ENCODE data around the gene ARSK.

Gene ARSK

GRCh38 chr5:95646569-95647431 is 91.9 kb downstream of the ARSK start, which contains the start of gene RFESD:
TSS of gene RFESD (plus strand) at chr5:95646777. CDS start at chr5:95652272, 5,495 bp downstream.
- in situ Hi-C loops (cut with HindIII; ENCODE audit: low sequenced_read_pairs), result no loop called here

DNA sequence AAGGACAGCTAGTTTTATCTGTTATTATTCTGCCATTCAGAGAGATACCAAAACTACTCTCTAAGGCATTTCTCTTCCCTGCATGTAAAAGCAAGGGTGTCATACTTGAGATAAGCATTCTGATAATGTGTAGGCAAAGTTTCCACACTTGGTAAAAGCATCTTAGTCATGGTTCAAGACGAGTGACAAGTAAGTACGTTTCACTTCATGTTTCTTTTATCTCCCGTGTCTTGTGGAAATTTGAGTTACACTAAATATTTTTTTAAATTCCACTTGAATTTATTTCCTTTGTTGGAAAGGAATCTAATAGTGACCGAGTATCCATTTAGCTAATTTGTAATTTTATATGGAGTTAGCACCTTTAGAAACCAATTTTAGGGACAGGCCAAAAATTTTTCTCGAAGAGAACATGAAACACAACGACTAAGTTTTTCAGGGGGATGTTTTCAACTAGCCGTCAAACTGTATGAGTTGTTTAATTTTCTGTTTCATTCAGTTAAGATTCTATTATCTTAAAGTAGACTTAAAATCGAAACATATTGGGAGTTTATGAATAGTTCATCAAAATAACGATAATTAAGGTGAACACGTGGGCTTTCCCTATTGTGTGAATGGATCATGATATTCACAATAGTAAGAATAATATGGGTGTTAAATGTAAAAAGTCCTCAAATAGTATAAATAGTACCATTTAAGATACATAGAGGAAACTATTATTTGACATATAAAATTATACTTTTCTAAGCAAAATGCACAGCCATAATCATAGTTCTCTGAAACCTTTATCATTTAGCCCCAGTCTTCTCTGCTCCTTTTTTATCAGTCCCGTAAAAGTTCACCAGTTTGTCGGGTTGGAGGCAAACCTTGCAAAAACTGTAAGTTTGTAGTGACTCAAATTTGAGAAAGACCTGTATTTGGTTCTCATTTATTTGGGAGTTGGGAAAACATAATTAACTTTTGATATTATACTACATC is 93.3 kb downstream of the ARSK start:
- in situ Hi-C loops (cut with HindIII; ENCODE audit: low sequenced_read_pairs), result no loop called here

- in situ Hi-C loops (cut with HindIII; ENCODE audit: low sequenced_read_pairs), result no loop called here
These were observed 94.4 kb downstream of the ARSK start for GRCh38 chr5:95649274-95649673.

- in situ Hi-C loops (cut with HindIII; ENCODE audit: low sequenced_read_pairs), result loop anchor here (25.0 kb wide), 2 partner anchors 187 to 687 kb away; no protein-coding TSS in a partner anchor
These were observed 95.1 kb downstream of the ARSK start for GRCh38 chr5:95649842-95650620.

DNA sequence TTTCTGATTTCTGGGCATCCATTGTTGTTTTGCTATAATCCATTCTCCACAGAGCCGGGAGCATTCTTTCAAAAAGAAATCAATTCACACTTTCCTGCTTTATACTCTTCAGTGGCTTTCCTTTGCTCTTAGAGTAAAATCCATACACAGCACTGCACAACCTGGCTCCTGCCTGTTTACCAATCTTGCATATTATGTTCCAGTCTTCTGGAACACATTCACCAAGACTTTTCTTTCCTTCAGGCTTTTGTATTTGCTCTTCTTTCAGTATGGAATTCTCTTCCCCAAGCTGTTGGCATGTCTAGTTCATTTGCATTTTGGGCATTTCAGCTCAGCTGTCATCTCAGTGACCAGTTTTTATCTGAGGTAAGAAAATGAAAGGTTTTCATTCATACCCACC is 97.9 kb downstream of the ARSK start:
- in situ Hi-C loops (cut with HindIII; ENCODE audit: low sequenced_read_pairs), result loop anchor here (25.0 kb wide), 2 partner anchors 184 to 684 kb away; no protein-coding TSS in a partner anchor

GRCh38 chr5:95654196-95654595 is 99.3 kb downstream of the ARSK start:
- in situ Hi-C loops (cut with HindIII; ENCODE audit: low sequenced_read_pairs), result loop anchor here (25.0 kb wide), 2 partner anchors 183 to 683 kb away; no protein-coding TSS in a partner anchor
